Measurements from ENCODE around the gene GALT. TPM values are rescaled to one million over a fixed set of nuclear protein-coding genes. Genes with fewer than 3 reads are reported as not detected.

GALT gene
- total and polyA plus RNA-seq, 2 donors (not counting 1 experiment from before 2014, with no cell fraction given) = 111 to 167 TPM

DNA sequence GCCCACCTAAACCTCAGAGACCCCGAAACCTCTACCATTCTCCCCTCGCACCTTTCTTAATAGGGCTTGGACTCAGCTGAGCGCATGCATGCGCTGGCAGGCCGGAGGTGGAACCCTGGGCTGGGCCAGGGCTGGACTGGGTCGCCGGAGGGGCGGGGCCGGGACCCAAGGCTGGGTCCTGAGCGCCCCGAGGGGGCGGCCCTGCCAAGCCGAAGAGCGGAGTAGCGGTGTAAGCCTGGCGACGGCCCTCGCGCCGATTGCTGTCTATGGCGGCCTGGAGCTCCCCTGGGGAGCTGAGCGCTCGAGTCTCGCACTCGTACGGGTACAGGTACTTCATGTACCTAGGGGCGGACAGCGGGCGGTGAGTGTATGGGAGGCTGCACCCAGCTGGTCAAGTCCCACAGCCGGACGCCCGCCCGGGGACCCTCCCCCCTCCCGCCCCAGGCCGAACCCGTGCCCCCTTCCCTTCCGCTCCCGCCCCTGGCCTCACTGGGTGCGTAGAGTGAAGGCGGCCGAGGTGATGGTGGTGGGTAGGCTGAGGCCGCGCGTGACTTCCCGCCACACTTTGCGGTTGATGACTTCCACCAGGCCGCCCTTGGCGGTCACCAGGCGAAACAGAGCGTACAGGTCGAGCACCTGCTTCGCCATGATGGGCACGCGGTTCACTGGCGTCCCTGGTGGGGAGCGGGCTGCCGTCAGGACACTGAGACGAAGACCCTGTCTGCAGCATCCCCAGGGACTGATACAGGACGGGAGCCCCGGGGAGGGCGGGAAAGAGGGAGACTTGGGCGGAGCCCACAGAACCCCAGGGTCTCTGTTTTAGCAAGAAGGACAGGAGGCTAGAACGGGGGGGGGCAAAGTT, 22.9 kb upstream of the GALT start:
- Histone ChIP-seq H3K9ac (ENCODE audit: low read length) (peak overlapping the region; percentile 18), H3K27me3 (replicated peaks in 1 of 4; ENCODE audit: control extremely low read depth in 1 of 4, control insufficient read depth in 3 of 4, insufficient read depth in 4 of 4, low read length in 3 of 4) (peaks cover 0 to 77% (median 62%) of the 10 kb centered on the region in 4 experiments), H3K4me1 (ENCODE audit: control insufficient read depth in 2 of 2, insufficient read depth in 2 of 2, low read length in 2 of 2) (peaks cover 43 to 56% of the 10 kb centered on the region in 2 donors), H3K4me3 (ENCODE audit: control extremely low read depth in 1 of 5, extremely low read depth in 1 of 5, insufficient read depth in 1 of 5, low read depth in 2 of 5, low read length in 4 of 5) (peak overlapping the region in 1 of 5 experiments; percentile 12), H3K27ac (ENCODE audit: low read length in 2 of 2) (no peak overlapping the region), H2AFZ (ENCODE audit: insufficient read depth, low read depth, low read length, poor library complexity, severe bottlenecking) (peak overlapping the region; percentile 40), H3K79me2 (ENCODE audit: control insufficient read depth, insufficient read depth, low read length) (peaks cover 25% of the 10 kb centered on the region), H4K20me1 (ENCODE audit: control insufficient read depth, insufficient read depth, low read length, poor library complexity, severe bottlenecking) (peaks cover 6% of the 10 kb centered on the region), H3K9me3 (ENCODE audit: control extremely low read depth in 1 of 3, control insufficient read depth in 2 of 3, insufficient read depth in 1 of 3, low read length in 2 of 3) (peaks cover 0 to 41% (median 1%) of the 10 kb centered on the region in 3 donors), H3K36me3 (replicated peaks in 1 of 2; ENCODE audit: control extremely low read depth in 1 of 2, control insufficient read depth in 1 of 2, extremely low read depth in 1 of 2, insufficient read depth in 2 of 2, low read length in 1 of 2) (no peaks in the 10 kb centered on the region), H3K4me2 (replicated peaks; ENCODE audit: low read depth, low read length, poor library complexity, severe bottlenecking) (peak overlapping the region; percentile 70)
- ChIA-PET POLR2A (interaction anchor here (0.6 kb wide), 1 partner anchor 14 kb away, joined by 4 read pairs; no protein-coding TSS in a partner anchor), CTCF (interaction anchor here (2.0 to 7.6 kb wide), 2 partner anchors 10 to 14 kb away, joined by 5 to 64 read pairs; partner anchors contain the start of gene SIGMAR1)
- H3K4me3 Mint-ChIP-seq = peak overlapping the region; percentile 67
- H3K27ac Mint-ChIP-seq = no peak overlapping the region
- ATAC-seq (ENCODE audit: low read depth) = no peak
- H3K9me3 Mint-ChIP-seq (ENCODE audit: insufficient read depth) = no peaks in the 10 kb centered on the region
- TF ChIP-seq CTCF (IDR thresholded peaks at IDR 0.05) = no peak
- TF ChIP-seq EZH2 (IDR thresholded peaks at IDR 0.05; ENCODE audit: borderline replicate concordance, insufficient read depth, low read depth, low read length, poor library complexity, severe bottlenecking) = peak; percentile 26
- peak; percentile 58 for DNase-seq
- intact Hi-C loops (cut with micrococcal nuclease) = no loop called here
- H3K27me3 Mint-ChIP-seq = peaks cover 61% of the 10 kb centered on the region
- WGBS (ENCODE audit: insufficient coverage) = 7% methylated on average over 56 of the region's 63 CpGs
- peaks cover 43% of the 10 kb centered on the region for H3K4me1 Mint-ChIP-seq
